GM21528 (cell line): Measurements from ENCODE around the gene SMIM20.
A peak's percentile ranks its signal among the peaks of the same experiment; 100 is the strongest.
"Not testable (repeated sequence)": the region's sequence is repeated elsewhere in the genome, so short reads cannot be mapped to it uniquely, and the experiment has no call there.

Experiments used
- ATAC-seq: cut with Tn5 transposase; IDR thresholded peaks from one replicate; pipeline ENCODE4 v1.9.1; 2021; ENCODE audit warnings: mild to moderate bottlenecking, moderate library complexity; ENCODE audit not compliant: unreplicated experiment, low FRiP score

SMIM20 gene

GRCh38 chr4:25890571-25891485, 23.2 kb upstream of the SMIM20 start:
- ATAC-seq = no peak

- no peak for ATAC-seq
These were observed 21.2 kb upstream of the SMIM20 start for GRCh38 chr4:25892796-25893195.

GRCh38 chr4:25896776-25897539, 17.1 kb upstream of the SMIM20 start:
- no peak for ATAC-seq

- no peak for ATAC-seq
These were observed 13.7 kb upstream of the SMIM20 start for GRCh38 chr4:25900310-25900709.

- ATAC-seq = no peak
These were observed 13.0 kb upstream of the SMIM20 start for GRCh38 chr4:25901030-25901430.

GRCh38 chr4:25903900-25904747, 9.9 kb upstream of the SMIM20 start:
- peak; percentile 71 for ATAC-seq

- peak; percentile 50 for ATAC-seq
These were observed 9.3 kb upstream of the SMIM20 start for GRCh38 chr4:25904748-25905082.

GRCh38 chr4:25905371-25905770, 8.6 kb upstream of the SMIM20 start:
- no peak for ATAC-seq

GRCh38 chr4:25906113-25906512, 7.9 kb upstream of the SMIM20 start:
- not testable (repeated sequence) for ATAC-seq

GRCh38 chr4:25908491-25908901, 5.5 kb upstream of the SMIM20 start:
- no peak for ATAC-seq

GRCh38 chr4:25911356-25911755, 2.7 kb upstream of the SMIM20 start:
- ATAC-seq = no peak

- peak; percentile 46 for ATAC-seq
These were observed 767 bp upstream of the SMIM20 start for GRCh38 chr4:25913056-25913850.

- ATAC-seq = no peak
These were observed 791 bp downstream of the SMIM20 start for GRCh38 chr4:25914670-25915352.

- ATAC-seq = no peak
These were observed 1.3 kb downstream of the SMIM20 start for GRCh38 chr4:25915353-25915705.

GRCh38 chr4:25916870-25917269, 2.9 kb downstream of the SMIM20 start:
- no peak for ATAC-seq

- ATAC-seq = no peak
These were observed 5.7 kb downstream of the SMIM20 start for GRCh38 chr4:25919676-25920075.

GRCh38 chr4:25921922-25922321, 7.9 kb downstream of the SMIM20 start:
- no peak for ATAC-seq

GRCh38 chr4:25922812-25923369, 8.9 kb downstream of the SMIM20 start:
- no peak for ATAC-seq

GRCh38 chr4:25923745-25924144, 9.7 kb downstream of the SMIM20 start:
- no peak for ATAC-seq
